WI38 (cell line): ENCODE data around the gene MAN2A1.

Experiments used
- H3K4me3 ChIP-seq: 2 replicates; pipeline ENCODE4 v1.5.1; 2011; ENCODE audit warnings: low read depth, mild to moderate bottlenecking, control low read depth, low read length
- TF ChIP-seq, protein P1 (sequence below): IDR thresholded peaks from 2 replicates; pipeline ENCODE4 v1.5.1; 2012; ENCODE audit warnings: low read depth, mild to moderate bottlenecking, control low read depth, low read length

MAN2A1 gene

DNA sequence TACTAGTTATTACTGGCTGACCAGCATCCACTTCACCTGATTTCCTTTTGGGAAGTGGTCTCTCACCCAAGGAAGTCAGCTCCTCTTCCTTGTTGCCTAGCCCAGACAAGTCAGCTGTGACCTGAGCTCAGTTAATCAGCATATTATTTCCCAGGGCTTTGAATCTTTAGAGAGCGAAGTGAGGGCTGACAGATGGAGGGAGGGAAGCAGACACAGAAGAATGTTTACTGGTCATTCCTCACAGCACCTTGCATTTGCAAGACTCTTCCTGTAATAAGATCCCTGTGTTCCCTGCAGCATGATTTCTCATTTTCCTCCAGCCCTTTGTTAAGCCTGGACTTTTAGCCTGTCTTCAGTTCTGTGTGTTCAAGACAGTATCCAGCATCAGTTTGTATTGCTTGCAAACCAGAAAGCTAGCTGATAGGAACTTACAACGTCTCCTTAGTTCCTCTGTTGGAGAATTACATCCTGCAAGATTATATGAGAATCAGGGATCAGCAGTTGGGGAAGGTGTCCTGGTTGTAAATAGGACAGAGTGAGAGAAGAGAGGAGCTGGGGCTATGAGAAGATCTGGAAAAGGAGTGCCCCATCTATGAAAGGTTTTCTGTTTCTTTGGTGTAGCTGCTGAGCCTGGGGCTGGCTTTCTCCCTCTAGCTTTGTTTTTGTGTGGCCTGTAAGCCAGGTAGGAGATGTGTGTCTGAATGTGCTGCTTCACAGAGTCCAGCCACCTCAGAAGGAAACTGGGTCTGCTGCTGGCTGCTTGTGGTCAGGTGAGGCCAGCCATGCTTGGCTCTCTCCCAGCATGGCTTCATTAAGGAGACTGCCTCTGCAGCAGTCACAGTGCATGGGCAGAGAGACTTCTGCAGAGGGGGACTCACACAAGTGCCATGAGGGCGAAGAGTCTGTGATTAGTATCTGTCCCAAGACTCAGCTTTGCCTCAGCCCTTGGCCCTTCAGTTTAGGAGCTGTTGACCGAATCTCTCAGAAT is 50.3 kb downstream of the MAN2A1 start:
- peak overlapping the region; percentile 51 for H3K4me3 ChIP-seq
- TF ChIP-seq, protein P1, sequence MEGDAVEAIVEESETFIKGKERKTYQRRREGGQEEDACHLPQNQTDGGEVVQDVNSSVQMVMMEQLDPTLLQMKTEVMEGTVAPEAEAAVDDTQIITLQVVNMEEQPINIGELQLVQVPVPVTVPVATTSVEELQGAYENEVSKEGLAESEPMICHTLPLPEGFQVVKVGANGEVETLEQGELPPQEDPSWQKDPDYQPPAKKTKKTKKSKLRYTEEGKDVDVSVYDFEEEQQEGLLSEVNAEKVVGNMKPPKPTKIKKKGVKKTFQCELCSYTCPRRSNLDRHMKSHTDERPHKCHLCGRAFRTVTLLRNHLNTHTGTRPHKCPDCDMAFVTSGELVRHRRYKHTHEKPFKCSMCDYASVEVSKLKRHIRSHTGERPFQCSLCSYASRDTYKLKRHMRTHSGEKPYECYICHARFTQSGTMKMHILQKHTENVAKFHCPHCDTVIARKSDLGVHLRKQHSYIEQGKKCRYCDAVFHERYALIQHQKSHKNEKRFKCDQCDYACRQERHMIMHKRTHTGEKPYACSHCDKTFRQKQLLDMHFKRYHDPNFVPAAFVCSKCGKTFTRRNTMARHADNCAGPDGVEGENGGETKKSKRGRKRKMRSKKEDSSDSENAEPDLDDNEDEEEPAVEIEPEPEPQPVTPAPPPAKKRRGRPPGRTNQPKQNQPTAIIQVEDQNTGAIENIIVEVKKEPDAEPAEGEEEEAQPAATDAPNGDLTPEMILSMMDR = no peak

DNA sequence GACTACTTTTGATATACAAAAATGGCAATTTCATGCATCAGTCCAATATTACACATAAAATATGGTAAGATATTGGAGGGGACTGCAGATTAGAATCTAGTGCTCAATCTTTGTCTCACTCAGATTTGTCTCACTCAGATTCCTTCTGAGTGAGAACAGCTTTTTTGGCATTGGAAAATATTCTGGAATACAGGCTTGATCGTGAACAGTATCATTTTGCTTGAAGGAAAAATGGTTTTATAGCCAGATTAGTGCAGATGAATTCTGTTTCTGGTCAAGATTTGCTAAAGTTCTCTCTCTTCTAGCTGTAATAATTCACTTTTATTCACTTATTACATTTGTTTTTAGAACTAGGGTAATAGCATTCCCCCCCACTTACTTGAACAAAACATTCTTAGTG is 51.2 kb downstream of the MAN2A1 start:
- TF ChIP-seq, protein P1 = no peak
- H3K4me3 ChIP-seq = no peak overlapping the region

DNA sequence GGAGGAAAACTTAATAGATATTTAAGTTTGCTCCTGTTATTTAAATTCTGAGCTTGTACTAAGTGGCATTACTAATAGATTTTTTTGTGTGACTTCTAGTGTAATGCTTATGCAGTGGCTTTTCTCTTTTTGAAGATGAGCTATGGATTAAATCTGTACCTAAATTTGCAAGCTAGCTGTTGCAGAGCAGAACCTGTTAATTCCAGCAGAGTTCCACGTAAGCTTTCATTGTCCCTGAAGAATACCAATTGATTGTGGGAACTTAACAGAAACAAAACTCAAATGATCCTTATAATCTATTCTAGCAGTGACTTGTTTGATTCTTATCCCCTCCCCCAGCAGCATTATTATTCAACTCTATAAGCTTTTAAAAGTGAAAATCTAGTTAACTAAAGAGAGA is 51.7 kb downstream of the MAN2A1 start:
- no peak overlapping the region for H3K4me3 ChIP-seq
- TF ChIP-seq, protein P1 = no peak

DNA sequence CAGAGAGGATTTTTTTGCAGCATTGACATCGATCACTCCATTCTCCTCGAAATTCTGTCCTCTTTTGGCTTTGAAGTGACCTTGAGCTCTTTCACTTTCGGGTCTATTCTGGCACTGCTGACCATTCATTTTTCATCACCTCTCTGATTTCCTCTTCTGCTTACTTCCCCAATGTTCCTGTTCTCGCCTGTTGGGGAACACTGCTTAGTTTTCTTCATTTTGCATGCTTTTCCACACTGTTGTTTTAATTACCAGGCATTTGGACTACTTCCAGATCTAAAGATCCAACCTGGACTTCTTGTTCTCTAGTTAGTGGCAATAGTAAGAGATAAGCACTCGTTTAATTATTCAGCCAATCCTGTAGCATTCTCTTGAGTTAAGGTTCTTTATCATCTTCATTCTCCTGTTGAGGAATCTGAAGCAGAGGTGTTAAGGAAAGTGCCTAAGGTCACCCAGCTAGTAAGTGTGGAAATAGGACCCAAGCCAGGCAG is 53.4 kb downstream of the MAN2A1 start:
- TF ChIP-seq, protein P1 = no peak
- no peak overlapping the region; the same call in 1 of the 2 replicates for H3K4me3 ChIP-seq

DNA sequence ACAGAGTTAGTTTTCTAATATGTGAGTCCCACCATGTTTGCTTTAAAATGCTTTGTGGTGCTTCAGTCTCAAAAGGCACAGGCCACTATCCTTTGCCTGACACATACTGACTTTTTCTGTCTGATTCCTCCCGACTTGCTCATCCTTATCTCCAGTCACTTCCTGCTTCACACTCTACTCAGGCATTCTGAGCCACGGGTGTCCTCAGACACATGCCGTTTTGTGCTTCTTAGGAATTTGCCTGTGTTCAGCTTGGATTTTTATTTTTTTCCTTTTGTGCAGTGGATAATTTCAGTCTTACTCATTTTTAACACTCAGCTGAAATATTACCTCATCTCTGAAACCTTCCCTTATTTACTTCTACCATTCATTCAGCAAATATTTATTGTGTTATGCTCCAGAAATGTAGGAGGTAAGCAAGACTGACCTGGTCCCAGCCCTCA is 54.1 kb downstream of the MAN2A1 start:
- H3K4me3 ChIP-seq = 0 out of 2 replicates have a peak overlapping the region, but pooled peaks have one; percentile 13
- TF ChIP-seq, protein P1 = no peak

DNA sequence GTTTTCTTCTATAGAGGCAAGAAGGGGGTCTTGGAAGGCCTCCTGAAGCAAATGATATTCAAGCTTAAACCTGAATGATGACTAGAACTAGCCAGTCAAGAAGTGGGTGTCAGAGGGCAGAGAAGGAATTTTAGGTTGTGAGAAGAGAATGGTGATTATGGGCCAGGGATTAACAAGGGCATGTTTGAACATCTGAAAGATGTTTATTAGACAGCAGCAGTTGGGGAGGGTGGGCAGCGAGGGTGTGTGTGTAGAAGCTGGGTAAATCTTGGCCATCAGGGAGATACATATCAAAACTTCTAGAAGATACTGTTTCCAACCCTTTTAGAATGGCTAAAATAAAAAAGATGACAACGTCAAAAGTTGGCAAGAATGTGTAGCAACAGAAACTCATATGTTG is 54.5 kb downstream of the MAN2A1 start:
- TF ChIP-seq, protein P1 = no peak
- no peak overlapping the region for H3K4me3 ChIP-seq

DNA sequence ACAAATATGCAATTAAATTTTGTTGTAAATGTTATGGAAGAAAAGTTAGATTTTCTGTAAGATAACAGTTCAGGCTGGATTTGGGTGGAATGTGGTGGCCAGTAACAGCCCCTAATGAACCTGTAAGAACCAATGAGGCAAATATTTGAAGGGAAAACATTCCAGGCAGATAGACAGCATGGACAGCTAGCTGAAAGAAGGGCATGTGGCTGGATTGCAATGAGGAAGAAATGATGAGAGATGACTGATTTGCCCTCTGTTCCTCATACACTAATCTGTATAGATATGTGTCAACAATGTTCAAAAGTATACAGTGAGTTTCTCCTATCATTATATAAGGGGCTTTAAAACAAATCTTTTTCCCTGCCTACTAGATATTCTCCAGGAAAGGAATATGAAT is 58.8 kb downstream of the MAN2A1 start:
- H3K4me3 ChIP-seq = no peak overlapping the region
- TF ChIP-seq, protein P1 = no peak
